ENCODE measurements around the gene NOS1AP.

NOS1AP gene

GRCh38 chr1:162210196-162210595 is 140.7 kb downstream of the NOS1AP start:
- no peak for ATAC-seq
- no peak for TF ChIP-seq ESRRG (CRISPR knock-in tag; IDR thresholded peaks at IDR 0.05)
- TF ChIP-seq ZNF8 (CRISPR knock-in tag; IDR thresholded peaks at IDR 0.05), result no peak
- no peak for TF ChIP-seq CSRNP3 (CRISPR knock-in tag; IDR thresholded peaks at IDR 0.05)
- no peak for TF ChIP-seq ZNF70 (CRISPR knock-in tag; IDR thresholded peaks at IDR 0.05)
- TF ChIP-seq ARNTL (CRISPR knock-in tag; IDR thresholded peaks at IDR 0.05; ENCODE audit: borderline replicate concordance, low read depth), result no peak
- TF ChIP-seq TSHZ2 (CRISPR knock-in tag; IDR thresholded peaks at IDR 0.05), result no peak
- no peak for TF ChIP-seq ZNF565 (CRISPR knock-in tag; conservative IDR thresholded peaks at IDR 0.05; ENCODE audit: low read depth)
- TF ChIP-seq RARB (CRISPR knock-in tag; IDR thresholded peaks at IDR 0.05), result no peak
- no peak for TF ChIP-seq POU6F1 (CRISPR knock-in tag; IDR thresholded peaks at IDR 0.05; ENCODE audit: borderline replicate concordance, low read depth)
- no peak for TF ChIP-seq TCF4 (CRISPR knock-in tag; IDR thresholded peaks at IDR 0.05; ENCODE audit: borderline replicate concordance)
- no peak for TF ChIP-seq PATZ1 (CRISPR knock-in tag; IDR thresholded peaks at IDR 0.05; ENCODE audit: borderline replicate concordance)
- TF ChIP-seq PPARA (CRISPR knock-in tag; IDR thresholded peaks at IDR 0.05; ENCODE audit: borderline replicate concordance), result no peak

GRCh38 chr1:162212713-162213112 is 143.2 kb downstream of the NOS1AP start:
- ATAC-seq, result no peak
- TF ChIP-seq ARNTL (CRISPR knock-in tag; IDR thresholded peaks at IDR 0.05; ENCODE audit: borderline replicate concordance, low read depth), result no peak
- TF ChIP-seq ZFP3 (CRISPR knock-in tag; IDR thresholded peaks at IDR 0.05), result no peak
- TF ChIP-seq RARB (CRISPR knock-in tag; IDR thresholded peaks at IDR 0.05), result no peak
- no peak for TF ChIP-seq ZFP30 (CRISPR knock-in tag; IDR thresholded peaks at IDR 0.05)
- TF ChIP-seq PPARA (CRISPR knock-in tag; IDR thresholded peaks at IDR 0.05; ENCODE audit: borderline replicate concordance), result no peak
- TF ChIP-seq CSRNP3 (CRISPR knock-in tag; IDR thresholded peaks at IDR 0.05), result no peak
- no peak for TF ChIP-seq ZC3H10 (CRISPR knock-in tag; IDR thresholded peaks at IDR 0.05)
- TF ChIP-seq ISL1 (CRISPR knock-in tag; IDR thresholded peaks at IDR 0.05), result no peak
- no peak for TF ChIP-seq ZNF565 (CRISPR knock-in tag; conservative IDR thresholded peaks at IDR 0.05; ENCODE audit: low read depth)
- no peak for TF ChIP-seq BACH2 (CRISPR knock-in tag; IDR thresholded peaks at IDR 0.05; ENCODE audit: borderline replicate concordance)
- TF ChIP-seq PATZ1 (CRISPR knock-in tag; IDR thresholded peaks at IDR 0.05; ENCODE audit: borderline replicate concordance), result no peak
- TF ChIP-seq CREB5 (CRISPR knock-in tag; IDR thresholded peaks at IDR 0.05; ENCODE audit: low read depth), result no peak
- TF ChIP-seq TCF4 (CRISPR knock-in tag; IDR thresholded peaks at IDR 0.05; ENCODE audit: borderline replicate concordance), result no peak
- TF ChIP-seq SNAI2 (CRISPR knock-in tag; IDR thresholded peaks at IDR 0.05), result no peak

All from SK-N-SH treated with all-trans-retinoic acid at 6 μM for 48 hours (cell line).